GM23248 (cell line): ENCODE data around the gene PIK3R1.

Experiments
- EZH2 ChIP-seq: fragments of 200-600 bp; sonication (generic); IDR thresholded peaks from 2 replicates; pipeline ENCODE4 v1.6.1; 2018; ENCODE audit warnings: antibody characterized with exemption, mild to moderate bottlenecking; ENCODE audit not compliant: insufficient read depth, poor library complexity, severe bottlenecking
- EZH2phosphoT487 ChIP-seq: fragments of 200-600 bp; sonication (generic); IDR thresholded peaks from 2 replicates; pipeline ENCODE4 v1.6.1; 2018; ENCODE audit warnings: antibody characterized with exemption, moderate library complexity, mild to moderate bottlenecking, low read depth; ENCODE audit not compliant: insufficient read depth

GRCh38 chr5:68266457-68266856, 50.9 kb downstream of the PIK3R1 start:
- TF ChIP-seq EZH2 (no peak), EZH2phosphoT487 (no peak)
